HG03565 (cell line): Measurements from ENCODE around the gene TMEM11.
"Not testable (repeated sequence)": the region's sequence is repeated elsewhere in the genome, so short reads cannot be mapped to it uniquely, and the experiment has no call there.

Source experiments
- ATAC-seq: cut with Tn5 transposase; IDR thresholded peaks from one replicate; pipeline ENCODE4 v1.9.1; 2021; ENCODE audit warnings: mild to moderate bottlenecking, moderate library complexity; ENCODE audit not compliant: unreplicated experiment

The TMEM11 gene

DNA sequence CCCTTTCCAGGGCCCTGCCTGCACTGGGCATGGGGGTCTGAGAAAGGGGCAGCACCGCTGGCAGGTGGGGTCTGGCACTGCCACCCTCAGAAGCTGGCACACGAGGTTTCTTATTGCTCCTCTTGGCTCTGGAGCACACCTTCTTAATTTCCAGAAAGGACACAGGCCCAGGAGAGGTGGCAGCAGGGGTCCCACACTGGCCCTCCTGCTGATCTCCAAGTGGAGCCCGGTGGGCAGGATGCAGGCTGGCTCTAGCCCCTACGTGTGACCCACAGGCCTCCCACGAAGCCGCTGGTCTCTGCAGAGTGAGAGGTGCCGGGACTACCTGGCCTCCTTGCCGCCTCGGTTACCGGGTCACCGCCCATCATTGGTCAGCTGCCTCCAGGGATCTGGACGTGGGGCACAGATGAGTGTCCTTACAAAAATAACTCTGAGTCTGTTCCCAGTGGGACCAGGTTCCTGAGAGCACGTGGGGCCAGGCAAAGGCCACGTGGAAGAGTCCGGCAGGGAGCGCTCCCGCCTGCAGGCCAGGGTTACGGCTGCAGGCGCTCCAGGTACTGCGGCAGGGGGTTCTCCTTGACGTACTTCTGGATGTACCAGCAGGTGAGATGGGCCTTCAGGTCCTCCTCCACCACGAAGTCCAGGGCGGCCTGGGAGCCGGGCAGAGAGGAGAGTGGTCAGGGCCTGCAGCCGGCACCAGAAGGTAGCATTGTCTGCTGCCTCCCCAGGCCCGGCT is 29.0 kb upstream of the TMEM11 start:
- ATAC-seq = no peak

DNA sequence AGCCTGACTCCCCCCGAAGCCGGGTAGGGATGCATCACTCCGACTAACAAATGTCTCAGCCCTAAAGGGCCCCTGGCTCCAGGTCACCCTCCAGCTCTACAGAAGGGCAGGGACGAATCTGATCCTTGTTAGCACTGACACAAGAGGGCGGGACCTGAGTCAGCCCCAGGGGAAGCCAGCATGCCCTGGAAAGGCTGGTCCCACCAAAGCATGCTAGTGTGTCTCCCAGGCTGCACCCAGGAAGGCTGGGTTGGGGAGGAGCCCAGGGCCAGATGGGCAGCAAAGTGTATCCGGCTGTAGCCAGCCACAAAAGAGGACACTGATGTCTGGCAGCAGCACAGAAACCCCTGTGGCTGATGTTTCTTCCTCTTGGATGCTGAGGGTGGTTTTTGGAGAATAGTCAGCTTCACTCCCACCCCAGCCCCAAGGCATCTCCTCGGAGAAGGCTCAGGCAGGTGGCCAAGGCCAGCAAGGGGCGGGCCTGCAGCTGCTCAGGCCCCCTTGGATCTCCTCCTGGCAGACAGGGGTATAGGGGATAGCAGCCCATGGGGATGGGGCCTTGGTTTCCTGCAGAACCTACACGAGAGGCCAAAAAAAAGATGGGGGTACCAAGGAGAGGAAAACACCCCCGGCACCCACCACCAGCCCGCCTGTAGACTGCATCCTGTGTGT is 28.2 kb upstream of the TMEM11 start:
- ATAC-seq = no peak

GRCh38 chr17:21241564-21241963 is 27.6 kb upstream of the TMEM11 start:
- ATAC-seq = no peak

GRCh38 chr17:21240369-21241055 is 26.6 kb upstream of the TMEM11 start:
- ATAC-seq = no peak

GRCh38 chr17:21239680-21240368 is 25.9 kb upstream of the TMEM11 start:
- ATAC-seq = no peak

GRCh38 chr17:21235921-21236320 is 22.0 kb upstream of the TMEM11 start:
- no peak for ATAC-seq

GRCh38 chr17:21233581-21234347 is 19.8 kb upstream of the TMEM11 start:
- no peak for ATAC-seq

- ATAC-seq = no peak
Observed at GRCh38 chr17:21232033-21232749, 18.2 kb upstream of the TMEM11 start.

DNA sequence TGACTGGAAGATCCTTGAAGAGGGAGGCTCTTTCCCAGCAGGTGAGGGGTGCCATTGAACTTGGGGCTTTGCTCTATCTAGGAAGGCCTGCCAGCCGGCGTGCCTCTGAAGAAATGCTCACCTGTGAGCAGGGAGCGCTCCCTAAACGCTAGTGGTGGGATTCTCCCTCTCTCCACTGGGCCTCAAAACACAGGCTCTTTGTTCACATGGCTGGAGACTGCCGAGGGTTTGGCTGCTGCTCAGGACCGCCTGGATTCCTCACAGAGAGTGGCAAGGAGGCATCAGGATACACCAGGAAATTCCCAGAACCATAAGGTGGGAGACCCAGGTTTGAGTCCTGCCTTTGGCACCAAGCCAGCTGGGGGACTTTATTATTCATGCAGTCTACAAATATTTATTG is 17.6 kb upstream of the TMEM11 start:
- no peak for ATAC-seq

GRCh38 chr17:21228845-21229244 is 14.9 kb upstream of the TMEM11 start:
- no peak for ATAC-seq

DNA sequence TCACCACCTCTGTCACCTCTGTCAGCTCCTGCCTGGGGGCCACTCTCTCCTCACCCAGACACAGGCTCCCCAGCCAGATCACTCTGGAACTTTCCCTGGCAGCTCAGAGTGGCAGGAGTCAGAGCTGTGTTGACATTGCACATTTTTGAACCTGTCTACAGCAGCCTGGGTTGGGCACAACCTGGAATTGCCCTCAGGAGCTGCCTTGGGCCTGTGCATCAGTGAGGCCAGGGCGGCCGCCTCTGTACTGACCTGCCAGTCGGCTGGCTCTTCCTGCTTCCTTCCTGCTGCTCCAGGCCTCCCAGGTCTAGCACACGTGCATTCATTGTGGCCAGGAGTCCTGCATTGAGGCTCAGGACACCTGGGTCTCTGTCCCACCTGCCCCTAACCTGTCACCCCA is 14.2 kb upstream of the TMEM11 start:
- ATAC-seq = no peak

GRCh38 chr17:21227277-21227676 is 13.3 kb upstream of the TMEM11 start:
- ATAC-seq = not testable (repeated sequence)

DNA sequence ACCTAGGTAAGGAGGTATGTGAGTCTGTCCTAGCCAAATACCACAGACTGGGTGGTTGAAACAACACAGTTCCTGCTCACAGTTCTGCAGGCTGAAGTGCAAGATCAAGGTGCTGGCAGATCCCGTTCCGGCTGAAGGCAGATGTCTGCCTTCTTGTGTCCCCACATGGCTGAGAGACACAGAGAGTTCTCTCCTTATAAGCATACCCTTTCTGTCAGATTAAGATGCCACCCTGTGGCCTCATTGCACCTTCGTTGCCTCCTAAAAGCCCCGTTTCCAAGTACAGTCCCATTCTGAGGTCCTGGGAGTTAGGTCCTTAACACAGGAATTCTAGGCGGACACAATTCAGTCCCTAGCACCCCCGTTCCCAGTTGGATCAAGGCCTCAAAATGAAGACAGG is 9.1 kb upstream of the TMEM11 start:
- ATAC-seq = no peak

DNA sequence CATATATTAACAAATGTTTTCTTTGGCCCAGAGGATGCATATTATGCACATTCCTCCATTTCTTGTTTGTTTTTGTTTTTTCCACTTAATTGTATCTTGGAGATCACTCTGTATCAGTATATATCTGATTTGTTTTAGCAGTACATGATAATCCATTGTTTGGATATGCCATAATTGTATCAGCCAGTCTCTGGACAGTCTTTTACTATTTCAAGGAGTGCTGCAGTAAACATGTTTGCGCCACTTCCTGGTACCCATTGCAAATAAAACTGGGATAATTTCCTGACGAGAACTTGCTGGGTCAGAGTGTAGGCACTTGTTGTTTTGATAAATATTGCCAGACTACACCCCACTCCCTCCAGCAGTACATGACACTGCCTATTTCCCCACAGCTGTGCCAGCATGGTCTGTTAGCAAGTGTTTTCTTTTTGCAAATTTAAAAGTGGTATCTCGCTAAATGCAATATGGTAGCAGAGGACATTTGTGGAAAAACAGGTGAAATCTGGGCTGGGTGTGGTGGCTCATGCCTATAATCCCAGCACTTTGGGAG is 4.9 kb upstream of the TMEM11 start:
- no peak for ATAC-seq

- no peak for ATAC-seq
Observed at GRCh38 chr17:21218101-21218500, 4.1 kb upstream of the TMEM11 start.

DNA sequence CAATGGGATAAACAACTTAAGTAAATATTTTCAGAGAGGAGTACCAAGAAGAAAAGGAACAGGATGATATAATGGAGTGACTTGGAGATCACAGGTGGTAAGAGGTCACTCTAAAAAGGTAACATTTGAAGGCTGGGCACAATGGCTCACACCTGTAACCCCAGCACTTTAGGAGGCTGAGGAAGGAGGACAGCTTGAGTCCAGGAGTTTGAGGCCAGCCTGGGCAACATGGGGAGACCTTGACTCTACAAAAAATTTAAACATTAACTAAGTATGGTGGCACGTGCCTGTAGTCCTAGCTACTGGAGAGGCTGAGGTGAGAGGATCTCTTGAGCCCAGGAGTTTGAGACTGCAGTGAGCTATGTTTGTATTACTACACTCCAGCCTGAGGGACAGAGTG is 3.4 kb upstream of the TMEM11 start:
- ATAC-seq = no peak

DNA sequence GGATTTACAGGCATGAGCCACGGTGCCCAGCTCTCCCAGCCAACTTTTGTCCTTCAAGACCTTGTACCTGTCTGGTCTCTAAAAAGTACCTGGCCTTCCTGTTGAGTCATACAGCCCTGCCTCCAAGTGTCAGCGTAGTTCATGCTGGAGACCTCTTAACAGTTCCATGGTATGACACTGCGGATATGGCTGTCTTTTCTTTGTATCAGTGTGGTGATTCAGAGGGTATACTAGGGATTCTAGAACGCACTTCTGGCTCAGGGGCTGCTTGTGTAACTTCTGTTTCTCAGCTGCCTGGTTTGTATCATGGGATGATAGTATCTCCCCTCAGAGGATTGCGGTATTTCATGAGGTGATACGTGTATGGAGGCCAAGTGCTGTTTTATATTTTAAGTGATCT is 2.0 kb upstream of the TMEM11 start:
- ATAC-seq = no peak

DNA sequence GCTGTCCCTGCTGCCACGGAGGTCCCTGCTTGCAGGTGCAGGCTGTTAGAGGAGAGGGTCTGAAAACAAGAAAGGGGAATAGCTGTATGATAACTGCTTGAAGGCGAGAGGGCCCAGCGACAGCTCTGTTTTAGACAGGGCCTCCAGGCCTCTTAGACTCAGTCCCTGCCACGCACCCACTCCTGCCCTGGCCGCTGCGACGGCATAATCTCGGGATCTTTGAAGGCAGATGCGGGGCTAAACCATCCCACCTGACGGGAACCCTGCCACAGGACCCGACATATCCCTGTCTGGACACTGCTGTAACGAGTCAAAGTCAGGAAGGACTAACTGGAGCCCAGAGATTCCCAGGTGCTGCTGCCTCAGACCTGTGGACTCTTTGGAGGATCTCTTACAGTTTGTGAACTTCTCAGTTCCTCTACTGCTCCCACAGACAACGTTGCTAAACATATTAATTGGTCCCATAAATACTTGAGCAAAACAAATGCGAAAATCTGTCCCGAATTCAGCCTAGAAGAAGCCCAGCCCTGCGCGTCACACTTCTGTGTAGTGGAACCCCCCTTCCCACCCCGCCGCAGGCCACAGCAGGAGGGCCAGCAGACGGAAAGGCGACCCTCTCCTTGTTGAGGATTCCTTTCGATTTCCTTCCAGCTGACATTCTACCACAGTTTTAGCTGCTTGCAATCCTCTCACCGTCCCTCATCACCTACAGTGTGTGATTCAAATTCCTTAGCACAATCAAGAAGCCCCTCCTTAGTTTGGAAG is 998 bp upstream of the TMEM11 start:
- ATAC-seq = peak; percentile 5

- ATAC-seq = peak; percentile 5
Observed at GRCh38 chr17:21213638-21214014, 335 bp downstream of the TMEM11 start.
